Heart left ventricle (tissue), 13 donors: ENCODE measurements around the gene FAM181A.

Experiments
- POLR2A ChIP-seq, 2 donors: fragments of 450-650 bp; IDR thresholded peaks; one replicate each; pipeline ENCODE4 v1.6.1; 2017; ENCODE audit warnings: antibody characterized with exemption in 2 of 2, mild to moderate bottlenecking in 2 of 2, moderate library complexity in 2 of 2
- TF ChIP-seq, protein P1 (sequence below), 12 donors: fragments of 200-600 bp; sonication (generic) in 4 of 12; IDR thresholded peaks; one replicate each; pipeline versions ENCODE4 v1.5.0 to v1.8.0; 2018 to 2022; ENCODE audit warnings: antibody characterized with exemption in 12 of 12, mild to moderate bottlenecking in 5 of 12
- donor health status: ischemic (EF 13 %, LVEDD 7.1; RV severe dilation, severe dysfunction).
- donor health status: DM: no; HTN: yes; CAD: no.
- donor health status: DM: no; HTN: no; CAD: no.
- donor health status: ischemic (EF 25% LVEDD 6.9; RV normal size, moderate dysfunction).
- donor health status: ischemic (EF 25% LVEDD 5.7; RV mildly dilated, moderate dysfunction).
- donor health status: ischemic (EF 35%, LVEDD 5.7; RV mildly dilated, moderate dysfunction).
- donor health status: nonischemic (EF 11% LVEDD 7.7; RV severe dilation, severe dysfunction).
- donor health status: DM: yes; HTN: yes; CAD: no.
- donor health status: PGD.
- donor health status: ischemic (EF 29% LVEDD 5.4; RV normal size, mild dysfunction).
- donor health status: nonischemic (EF 23%, LVEDD 6.1; RV moderate dilation, normal function).

- TF ChIP-seq, protein P1, sequence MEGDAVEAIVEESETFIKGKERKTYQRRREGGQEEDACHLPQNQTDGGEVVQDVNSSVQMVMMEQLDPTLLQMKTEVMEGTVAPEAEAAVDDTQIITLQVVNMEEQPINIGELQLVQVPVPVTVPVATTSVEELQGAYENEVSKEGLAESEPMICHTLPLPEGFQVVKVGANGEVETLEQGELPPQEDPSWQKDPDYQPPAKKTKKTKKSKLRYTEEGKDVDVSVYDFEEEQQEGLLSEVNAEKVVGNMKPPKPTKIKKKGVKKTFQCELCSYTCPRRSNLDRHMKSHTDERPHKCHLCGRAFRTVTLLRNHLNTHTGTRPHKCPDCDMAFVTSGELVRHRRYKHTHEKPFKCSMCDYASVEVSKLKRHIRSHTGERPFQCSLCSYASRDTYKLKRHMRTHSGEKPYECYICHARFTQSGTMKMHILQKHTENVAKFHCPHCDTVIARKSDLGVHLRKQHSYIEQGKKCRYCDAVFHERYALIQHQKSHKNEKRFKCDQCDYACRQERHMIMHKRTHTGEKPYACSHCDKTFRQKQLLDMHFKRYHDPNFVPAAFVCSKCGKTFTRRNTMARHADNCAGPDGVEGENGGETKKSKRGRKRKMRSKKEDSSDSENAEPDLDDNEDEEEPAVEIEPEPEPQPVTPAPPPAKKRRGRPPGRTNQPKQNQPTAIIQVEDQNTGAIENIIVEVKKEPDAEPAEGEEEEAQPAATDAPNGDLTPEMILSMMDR (IDR thresholded peaks at IDR 0.05) = no peak
- TF ChIP-seq POLR2A (IDR thresholded peaks at IDR 0.05) = no peak
Observed at GRCh38 chr14:93915800-93916199, 11.3 kb upstream of the FAM181A start.
